ENCODE results near the gene INSR.

Gene INSR

DNA sequence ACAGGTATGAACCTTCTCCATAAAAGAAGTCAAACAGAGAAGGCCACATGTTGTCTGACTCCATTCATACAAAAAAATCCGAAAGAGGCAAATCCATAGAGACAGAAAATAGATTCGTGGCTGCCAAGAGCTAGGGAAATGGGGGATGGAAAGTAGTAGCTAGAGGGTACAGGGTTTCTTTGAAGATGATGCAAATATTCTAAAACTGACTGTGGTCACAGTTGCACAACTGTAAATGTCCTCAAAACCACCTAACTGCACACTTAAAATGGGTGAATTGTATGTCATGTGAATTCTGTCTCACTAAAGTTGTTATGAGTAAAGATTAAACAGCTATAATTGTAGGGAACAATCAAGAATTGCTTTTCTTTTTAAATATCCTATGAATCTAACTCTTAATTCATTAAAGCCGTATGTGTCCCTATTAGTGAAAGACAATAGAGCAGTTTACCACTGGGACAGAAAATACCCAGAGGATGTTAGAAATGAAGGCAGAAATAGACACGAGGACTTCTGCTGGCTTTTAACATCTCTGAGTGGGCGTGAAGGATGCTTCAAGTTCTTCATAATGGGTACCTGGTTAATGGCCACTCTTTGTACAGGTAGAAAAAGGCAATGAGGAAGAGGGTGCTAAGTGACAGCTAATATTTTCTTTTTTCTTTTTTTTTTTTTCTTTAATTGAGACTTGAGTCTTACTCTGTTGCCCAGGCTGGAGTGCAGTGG is 21.2 kb downstream of the INSR start:
- Histone ChIP-seq H3K4me1 (ENCODE audit: control insufficient read depth in 1 of 2, insufficient read depth in 2 of 2, low read length in 2 of 2) (peaks cover 8 to 12% of the 10 kb centered on the region in 2 donors), H3K4me3 (ENCODE audit: low read depth in 1 of 2, low read length in 2 of 2) (no peak overlapping the region), H3K27me3 (ENCODE audit: control insufficient read depth in 1 of 2, insufficient read depth in 2 of 2, low read length in 2 of 2) (no peaks in the 10 kb centered on the region)

DNA sequence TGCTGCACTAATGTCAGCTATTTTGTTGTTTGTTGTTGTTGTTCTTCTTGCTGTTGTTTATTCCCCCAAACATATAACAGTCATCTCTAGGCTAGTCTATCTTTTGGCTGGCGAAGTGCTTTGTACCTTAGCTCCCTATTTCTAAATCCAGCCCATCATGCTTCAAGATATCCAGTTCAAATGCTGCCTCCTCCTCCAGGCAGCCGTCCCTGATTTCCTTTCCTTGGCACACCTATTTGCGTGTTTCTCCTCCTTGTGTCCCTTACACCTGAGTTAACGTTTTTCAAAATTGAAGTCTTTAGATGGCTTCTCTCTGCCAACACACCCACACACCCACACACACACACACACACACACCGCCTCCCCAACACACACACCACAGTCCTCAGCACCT is 25.5 kb downstream of the INSR start:
- peaks cover 9 to 13% of the 10 kb centered on the region in 2 donors for H3K36me3 ChIP-seq (ENCODE audit: control insufficient read depth in 1 of 2, insufficient read depth in 2 of 2, low read length in 2 of 2)
- no peaks in the 10 kb centered on the region for H3K27me3 ChIP-seq (ENCODE audit: control insufficient read depth in 1 of 2, insufficient read depth in 2 of 2, low read length in 2 of 2)
- no peaks in the 10 kb centered on the region for H3K9me3 ChIP-seq (ENCODE audit: control insufficient read depth in 1 of 2, low read length in 2 of 2)
- H3K9ac ChIP-seq (ENCODE audit: low read depth in 1 of 2, low read length in 2 of 2): no peak overlapping the region
- H3K4me1 ChIP-seq (ENCODE audit: control insufficient read depth in 1 of 2, insufficient read depth in 2 of 2, low read length in 2 of 2): peaks cover 14 to 17% of the 10 kb centered on the region in 2 donors
- H3K27ac ChIP-seq (ENCODE audit: low read depth, low read length): no peak overlapping the region
- H3K4me3 ChIP-seq (ENCODE audit: low read depth in 1 of 2, low read length in 2 of 2): no peak overlapping the region

More for the DNA sequence above, 21.2 kb downstream of the INSR start:
- Histone ChIP-seq H3K9ac (ENCODE audit: low read depth in 1 of 2, low read length in 2 of 2) (no peak overlapping the region), H3K27ac (ENCODE audit: low read depth, low read length) (no peak overlapping the region), H3K36me3 (ENCODE audit: control insufficient read depth in 1 of 2, insufficient read depth in 2 of 2, low read length in 2 of 2) (no peaks in the 10 kb centered on the region), H3K9me3 (ENCODE audit: control insufficient read depth in 1 of 2, low read length in 2 of 2) (no peaks in the 10 kb centered on the region)

DNA sequence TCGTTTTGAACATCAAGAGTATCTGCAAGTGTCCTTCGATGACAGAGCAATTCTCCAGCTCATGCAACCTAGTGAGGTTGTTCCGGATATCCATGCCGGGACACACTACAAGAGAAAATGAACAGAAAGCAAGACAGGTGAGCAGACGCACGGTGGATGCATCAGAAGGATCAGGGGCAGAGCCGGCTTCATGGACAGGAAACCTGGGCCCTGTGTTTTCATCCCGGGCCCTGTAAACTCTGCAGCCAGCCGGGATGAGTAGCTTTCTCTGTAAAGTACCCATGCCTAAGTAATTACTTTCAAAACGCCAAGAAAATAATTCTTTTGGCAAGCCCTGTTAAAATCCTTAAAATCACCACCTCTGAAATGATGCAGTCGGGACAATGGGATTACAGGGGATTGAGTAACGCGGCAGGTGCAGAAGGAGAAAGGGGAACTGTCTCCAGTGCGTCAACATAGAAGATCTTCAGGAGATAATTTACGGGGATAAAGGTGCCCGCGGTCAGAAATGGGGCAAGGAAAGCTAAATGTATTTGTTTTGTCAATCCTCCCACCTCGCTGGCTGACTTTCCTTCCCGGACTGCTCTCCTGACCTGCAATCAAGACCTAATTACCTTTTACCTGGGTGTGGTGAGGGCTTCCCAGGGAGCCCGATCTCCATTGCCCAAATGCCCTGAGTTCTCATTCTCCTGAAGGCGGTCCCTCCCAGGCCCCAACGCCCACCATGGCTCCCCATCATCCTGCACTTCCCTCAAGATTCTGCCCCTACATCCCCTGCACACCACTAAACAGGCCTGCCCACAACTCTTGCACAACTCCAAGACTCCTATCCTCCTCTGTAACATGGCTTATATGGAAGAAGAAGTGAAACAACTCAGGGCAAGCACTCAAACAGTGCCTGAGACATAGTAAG is 26.2 kb downstream of the INSR start:
- Histone ChIP-seq H3K27me3 (ENCODE audit: control insufficient read depth in 1 of 2, insufficient read depth in 2 of 2, low read length in 2 of 2) (no peaks in the 10 kb centered on the region), H3K9me3 (ENCODE audit: control insufficient read depth in 1 of 2, low read length in 2 of 2) (no peaks in the 10 kb centered on the region), H3K9ac (ENCODE audit: low read depth in 1 of 2, low read length in 2 of 2) (no peak overlapping the region), H3K4me3 (ENCODE audit: low read depth in 1 of 2, low read length in 2 of 2) (no peak overlapping the region), H3K27ac (ENCODE audit: low read depth, low read length) (no peak overlapping the region), H3K4me1 (ENCODE audit: control insufficient read depth in 1 of 2, insufficient read depth in 2 of 2, low read length in 2 of 2) (peaks cover 11 to 17% of the 10 kb centered on the region in 2 donors), H3K36me3 (ENCODE audit: control insufficient read depth in 1 of 2, insufficient read depth in 2 of 2, low read length in 2 of 2) (peaks cover 9 to 13% of the 10 kb centered on the region in 2 donors)

DNA sequence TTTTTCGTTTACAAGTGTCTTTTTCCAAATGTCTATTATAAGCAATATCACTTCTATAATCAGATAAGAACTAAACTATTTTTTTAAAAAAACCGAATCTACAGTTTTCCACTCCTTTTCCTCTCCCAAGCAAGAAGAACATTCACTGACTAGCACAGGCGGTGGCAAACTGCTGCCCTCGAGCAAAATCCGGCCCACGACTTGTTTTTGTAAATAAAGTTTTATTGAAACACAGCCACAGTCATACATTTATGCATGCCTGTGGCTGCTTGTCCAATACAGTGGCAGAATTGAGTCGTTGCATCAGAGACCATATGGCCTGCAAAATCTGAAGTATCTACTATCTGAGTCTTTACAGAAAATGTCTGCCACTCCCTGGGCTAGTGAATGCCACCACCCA is 27.4 kb downstream of the INSR start:
- Histone ChIP-seq H3K27ac (ENCODE audit: low read depth, low read length) (no peak overlapping the region), H3K4me1 (ENCODE audit: control insufficient read depth in 1 of 2, insufficient read depth in 2 of 2, low read length in 2 of 2) (peaks cover 9 to 17% of the 10 kb centered on the region in 2 donors)

DNA sequence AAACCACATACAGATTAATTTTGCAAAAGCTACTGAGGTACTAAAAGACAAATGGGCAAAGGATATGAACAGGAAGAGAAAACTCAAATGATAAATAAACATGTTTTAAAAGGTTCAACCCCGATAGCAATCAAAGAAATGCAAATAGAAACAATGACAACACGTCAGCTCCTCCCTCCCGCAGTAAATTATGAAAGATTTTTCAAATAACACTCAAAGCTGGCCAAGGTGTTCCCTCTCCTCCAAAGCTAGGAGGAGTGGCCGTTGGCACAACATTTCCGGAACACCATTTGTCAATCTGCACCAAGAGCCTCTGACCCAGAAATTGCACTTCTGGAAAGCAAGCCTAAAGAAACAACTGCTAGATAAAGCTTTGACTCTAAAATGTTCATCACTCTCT is 28.3 kb downstream of the INSR start:
- Histone ChIP-seq H3K9me3 (ENCODE audit: control insufficient read depth in 1 of 2, low read length in 2 of 2) (no peaks in the 10 kb centered on the region), H3K36me3 (ENCODE audit: control insufficient read depth in 1 of 2, insufficient read depth in 2 of 2, low read length in 2 of 2) (peaks cover 9 to 13% of the 10 kb centered on the region in 2 donors), H3K4me1 (ENCODE audit: control insufficient read depth in 1 of 2, insufficient read depth in 2 of 2, low read length in 2 of 2) (peaks cover 9 to 17% of the 10 kb centered on the region in 2 donors), H3K9ac (ENCODE audit: low read depth in 1 of 2, low read length in 2 of 2) (no peak overlapping the region), H3K27me3 (ENCODE audit: control insufficient read depth in 1 of 2, insufficient read depth in 2 of 2, low read length in 2 of 2) (no peaks in the 10 kb centered on the region), H3K4me3 (ENCODE audit: low read depth in 1 of 2, low read length in 2 of 2) (no peak overlapping the region), H3K27ac (ENCODE audit: low read depth, low read length) (no peak overlapping the region)

More for the DNA sequence above, 27.4 kb downstream of the INSR start:
- H3K9me3 ChIP-seq (ENCODE audit: control insufficient read depth in 1 of 2, low read length in 2 of 2): no peaks in the 10 kb centered on the region
- H3K27me3 ChIP-seq (ENCODE audit: control insufficient read depth in 1 of 2, insufficient read depth in 2 of 2, low read length in 2 of 2): no peaks in the 10 kb centered on the region
- no peak overlapping the region for H3K9ac ChIP-seq (ENCODE audit: low read depth in 1 of 2, low read length in 2 of 2)
- H3K4me3 ChIP-seq (ENCODE audit: low read depth in 1 of 2, low read length in 2 of 2): no peak overlapping the region
- H3K36me3 ChIP-seq (ENCODE audit: control insufficient read depth in 1 of 2, insufficient read depth in 2 of 2, low read length in 2 of 2): peaks cover 9 to 13% of the 10 kb centered on the region in 2 donors

DNA sequence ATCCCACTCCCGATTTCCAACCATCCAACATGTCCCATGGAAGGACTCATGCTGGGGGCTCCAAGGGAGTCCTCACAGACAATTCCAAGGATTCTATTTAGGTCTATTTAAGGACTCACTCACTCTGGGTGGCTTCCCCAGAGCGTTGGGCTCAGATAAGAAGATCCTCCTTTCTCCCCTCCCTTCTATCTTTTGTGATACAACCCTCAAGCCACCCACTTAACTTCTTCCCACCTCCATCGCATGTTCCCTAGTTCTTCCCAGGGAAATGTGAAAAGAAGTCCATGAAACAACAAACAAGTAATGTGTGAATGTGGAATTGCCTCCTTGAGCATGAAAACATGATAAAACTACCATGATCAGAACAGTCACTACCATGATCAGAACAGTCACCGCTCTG is 29.4 kb downstream of the INSR start:
- no peak overlapping the region for H3K27ac ChIP-seq (ENCODE audit: low read depth, low read length)
- no peaks in the 10 kb centered on the region for H3K9me3 ChIP-seq (ENCODE audit: control insufficient read depth in 1 of 2, low read length in 2 of 2)
- no peak overlapping the region for H3K4me3 ChIP-seq (ENCODE audit: low read depth in 1 of 2, low read length in 2 of 2)
- H3K9ac ChIP-seq (ENCODE audit: low read depth in 1 of 2, low read length in 2 of 2): no peak overlapping the region
- no peaks in the 10 kb centered on the region for H3K27me3 ChIP-seq (ENCODE audit: control insufficient read depth in 1 of 2, insufficient read depth in 2 of 2, low read length in 2 of 2)
- peaks cover 9 to 13% of the 10 kb centered on the region in 2 donors for H3K36me3 ChIP-seq (ENCODE audit: control insufficient read depth in 1 of 2, insufficient read depth in 2 of 2, low read length in 2 of 2)
- H3K4me1 ChIP-seq (ENCODE audit: control insufficient read depth in 1 of 2, insufficient read depth in 2 of 2, low read length in 2 of 2): peaks cover 9 to 17% of the 10 kb centered on the region in 2 donors

DNA sequence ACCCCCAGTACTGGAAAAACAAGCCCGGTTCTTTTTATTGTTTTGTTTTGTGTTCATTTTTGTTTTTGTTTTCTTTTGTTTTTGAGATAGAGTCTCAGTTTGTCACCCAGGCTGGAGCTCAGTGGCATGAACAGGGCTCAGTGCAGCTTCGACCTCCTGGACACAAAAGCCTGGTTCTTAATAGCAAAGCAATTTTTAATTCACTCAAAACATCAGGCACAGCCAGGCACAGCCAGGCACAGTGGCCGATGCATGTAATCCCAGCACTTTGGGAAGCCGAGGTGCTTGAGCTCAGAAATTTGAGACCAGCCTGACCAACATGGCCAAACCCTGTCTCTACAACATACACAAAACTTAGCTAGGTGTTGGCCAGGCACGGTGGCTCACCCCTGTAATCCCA is 30.7 kb downstream of the INSR start:
- H3K9ac ChIP-seq (ENCODE audit: low read depth in 1 of 2, low read length in 2 of 2): no peak overlapping the region
- no peaks in the 10 kb centered on the region for H3K9me3 ChIP-seq (ENCODE audit: control insufficient read depth in 1 of 2, low read length in 2 of 2)
- no peaks in the 10 kb centered on the region for H3K27me3 ChIP-seq (ENCODE audit: control insufficient read depth in 1 of 2, insufficient read depth in 2 of 2, low read length in 2 of 2)
- no peak overlapping the region for H3K4me3 ChIP-seq (ENCODE audit: low read depth in 1 of 2, low read length in 2 of 2)
- peaks cover 9 to 13% of the 10 kb centered on the region in 2 donors for H3K36me3 ChIP-seq (ENCODE audit: control insufficient read depth in 1 of 2, insufficient read depth in 2 of 2, low read length in 2 of 2)
- no peak overlapping the region for H3K27ac ChIP-seq (ENCODE audit: low read depth, low read length)
- H3K4me1 ChIP-seq (ENCODE audit: control insufficient read depth in 1 of 2, insufficient read depth in 2 of 2, low read length in 2 of 2): peaks cover 7 to 14% of the 10 kb centered on the region in 2 donors

DNA sequence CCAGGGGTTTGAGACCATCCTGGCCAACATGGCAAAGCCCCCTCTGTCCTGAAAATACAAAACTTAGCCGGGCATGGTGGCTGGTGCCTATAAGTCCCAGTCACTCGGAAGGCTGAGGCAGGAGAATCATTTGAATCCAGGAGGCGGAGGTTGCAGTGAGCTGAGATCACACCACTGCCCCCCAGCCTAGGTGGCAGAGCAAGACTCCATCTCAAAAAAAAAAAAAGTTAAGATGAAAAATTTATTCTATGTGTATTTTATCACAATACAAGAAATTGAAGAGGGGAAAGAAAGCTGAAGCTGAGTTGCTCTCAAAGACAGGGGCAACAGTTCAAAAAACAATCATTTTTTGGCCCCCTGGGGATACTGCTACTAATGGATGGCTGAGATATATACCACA is 31.1 kb downstream of the INSR start:
- H3K36me3 ChIP-seq (ENCODE audit: control insufficient read depth in 1 of 2, insufficient read depth in 2 of 2, low read length in 2 of 2): peaks cover 9 to 13% of the 10 kb centered on the region in 2 donors
- no peaks in the 10 kb centered on the region for H3K9me3 ChIP-seq (ENCODE audit: control insufficient read depth in 1 of 2, low read length in 2 of 2)
- H3K4me3 ChIP-seq (ENCODE audit: low read depth in 1 of 2, low read length in 2 of 2): no peak overlapping the region
- no peak overlapping the region for H3K27ac ChIP-seq (ENCODE audit: low read depth, low read length)
- H3K4me1 ChIP-seq (ENCODE audit: control insufficient read depth in 1 of 2, insufficient read depth in 2 of 2, low read length in 2 of 2): peaks cover 2 to 10% of the 10 kb centered on the region in 2 donors
- H3K9ac ChIP-seq (ENCODE audit: low read depth in 1 of 2, low read length in 2 of 2): no peak overlapping the region
- H3K27me3 ChIP-seq (ENCODE audit: control insufficient read depth in 1 of 2, insufficient read depth in 2 of 2, low read length in 2 of 2): no peaks in the 10 kb centered on the region

DNA sequence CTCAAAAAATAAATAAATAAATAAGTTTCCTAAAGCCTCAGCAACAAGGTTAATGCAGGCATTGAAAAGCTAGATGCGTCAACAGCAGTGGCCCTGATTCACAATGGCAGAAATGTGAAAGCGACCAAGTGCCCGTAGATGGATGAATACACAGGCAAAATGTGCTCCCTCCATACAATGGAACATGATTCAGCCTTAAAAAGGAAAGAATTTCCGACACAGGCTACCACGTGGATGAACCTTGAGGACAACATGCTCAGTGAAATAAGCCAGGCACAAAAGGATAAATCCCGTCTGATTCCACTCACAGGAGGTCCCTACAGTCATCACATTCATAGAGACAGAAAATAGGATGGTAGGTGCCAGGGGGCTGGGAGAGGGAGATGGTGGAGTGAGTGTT is 31.7 kb downstream of the INSR start:
- H3K4me1 ChIP-seq (ENCODE audit: control insufficient read depth in 1 of 2, insufficient read depth in 2 of 2, low read length in 2 of 2): peaks cover 0 to 5% of the 10 kb centered on the region in 2 donors
- H3K36me3 ChIP-seq (ENCODE audit: control insufficient read depth in 1 of 2, insufficient read depth in 2 of 2, low read length in 2 of 2): peaks cover 6 to 10% of the 10 kb centered on the region in 2 donors
- no peaks in the 10 kb centered on the region for H3K9me3 ChIP-seq (ENCODE audit: control insufficient read depth in 1 of 2, low read length in 2 of 2)
- H3K27ac ChIP-seq (ENCODE audit: low read depth, low read length): no peak overlapping the region
- no peaks in the 10 kb centered on the region for H3K27me3 ChIP-seq (ENCODE audit: control insufficient read depth in 1 of 2, insufficient read depth in 2 of 2, low read length in 2 of 2)
- no peak overlapping the region for H3K4me3 ChIP-seq (ENCODE audit: low read depth in 1 of 2, low read length in 2 of 2)
- H3K9ac ChIP-seq (ENCODE audit: low read depth in 1 of 2, low read length in 2 of 2): no peak overlapping the region

DNA sequence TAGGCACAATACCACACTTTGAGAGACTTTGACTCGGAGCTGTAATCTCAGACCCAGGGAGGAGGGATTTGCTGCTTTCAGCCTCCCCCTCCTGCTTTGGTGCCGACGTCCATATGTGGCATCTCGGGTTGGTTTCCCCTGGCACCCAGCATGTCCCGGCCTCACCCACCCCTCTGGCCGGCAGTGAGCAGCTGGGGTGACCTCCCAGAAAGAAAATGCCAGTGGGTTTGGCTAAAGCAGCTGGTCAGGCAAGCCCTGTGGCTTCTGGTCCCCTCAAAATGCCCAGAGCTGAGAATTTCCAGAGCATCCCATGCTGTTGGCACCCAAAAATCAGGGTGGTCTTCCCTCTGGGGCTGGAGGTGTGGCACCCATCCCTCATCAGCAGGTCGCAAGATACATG is 34.1 kb downstream of the INSR start:
- H3K27me3 ChIP-seq (ENCODE audit: control insufficient read depth in 1 of 2, insufficient read depth in 2 of 2, low read length in 2 of 2): no peaks in the 10 kb centered on the region
- H3K9ac ChIP-seq (ENCODE audit: low read depth in 1 of 2, low read length in 2 of 2): no peak overlapping the region
- H3K4me1 ChIP-seq (ENCODE audit: control insufficient read depth in 1 of 2, insufficient read depth in 2 of 2, low read length in 2 of 2): no peaks in the 10 kb centered on the region
- no peak overlapping the region for H3K4me3 ChIP-seq (ENCODE audit: low read depth in 1 of 2, low read length in 2 of 2)
- no peak overlapping the region for H3K27ac ChIP-seq (ENCODE audit: low read depth, low read length)
- no peaks in the 10 kb centered on the region for H3K36me3 ChIP-seq (ENCODE audit: control insufficient read depth in 1 of 2, insufficient read depth in 2 of 2, low read length in 2 of 2)
- no peaks in the 10 kb centered on the region for H3K9me3 ChIP-seq (ENCODE audit: control insufficient read depth in 1 of 2, low read length in 2 of 2)
